ENCODE results near the gene DAPK2.

GRCh38 chr15:64082757-64083156 lies 36.5 kb upstream of the DAPK2 start:
- TF ChIP-seq CTCF (IDR thresholded peaks at IDR 0.05) (no peak), EZH2 (IDR thresholded peaks at IDR 0.05; ENCODE audit: borderline replicate concordance, insufficient read depth, low read depth, low read length, poor library complexity, severe bottlenecking) (no peak)

All from B cell (primary cell).